ENCODE results near the gene ACAA2.

DNA sequence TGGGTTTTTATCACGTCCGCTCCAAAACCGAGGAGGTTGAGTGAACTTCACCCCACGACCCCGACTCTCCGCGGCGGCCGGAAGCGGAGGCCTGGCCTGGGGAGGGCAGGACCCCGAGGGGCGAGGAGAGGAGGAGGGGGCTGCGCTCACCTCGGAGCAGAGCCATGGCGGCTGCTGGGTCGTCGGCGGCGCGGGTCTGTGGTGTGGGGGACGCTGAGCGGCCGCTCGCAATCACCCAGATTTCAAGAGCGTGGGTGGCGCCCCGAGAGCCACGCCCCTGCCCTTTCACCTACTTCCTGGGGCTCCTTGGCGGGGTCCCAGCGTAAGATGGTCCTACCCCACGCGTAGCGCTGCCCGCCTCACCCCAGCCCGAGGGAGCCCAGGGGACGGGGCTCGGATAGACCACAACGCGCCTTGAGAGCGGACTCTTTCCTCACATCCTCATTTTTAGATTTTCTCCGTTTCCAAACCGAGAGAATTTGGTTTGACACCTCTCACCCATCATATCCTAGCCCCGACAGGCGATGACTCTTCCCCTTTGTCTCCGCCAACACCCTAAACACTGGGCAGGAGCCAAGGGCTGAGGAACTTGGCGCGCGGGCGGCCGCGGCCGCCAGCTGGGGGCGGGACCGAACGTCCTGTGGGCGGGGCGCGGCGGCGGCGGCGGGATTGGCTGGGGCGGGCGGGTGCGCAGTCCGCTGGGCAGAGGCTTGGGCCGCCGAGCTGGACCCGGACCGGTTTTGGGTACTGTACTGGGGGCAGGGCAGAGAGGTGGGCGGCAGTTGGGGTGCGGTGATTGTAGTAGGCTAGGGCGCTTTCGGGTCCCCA, at the start of gene ACAA2:
- TF ChIP-seq CTCF (optimal IDR thresholded peaks at IDR 0.05 in 1 of 3, IDR thresholded peaks at IDR 0.05 in 1 of 3, conservative IDR thresholded peaks at IDR 0.05 in 1 of 3; ENCODE audit: extremely low read depth in 1 of 3, insufficient read depth in 2 of 3, low read length in 3 of 3) (no peak), EZH2 (IDR thresholded peaks at IDR 0.05; ENCODE audit: low read length) (no peak)

All from keratinocyte (primary cell).